Aorta (tissue), 5 donors: ENCODE measurements around the gene NFIA. TPM values are rescaled to one million over a fixed set of nuclear protein-coding genes. Genes with fewer than 3 reads are reported as not detected.
"Not testable (repeated sequence)": the region's sequence is repeated elsewhere in the genome, so short reads cannot be mapped to it uniquely, and the experiment has no call there.

Source experiments
- ATAC-seq: fragments of 200-7000 bp; cut with Tn5 transposase; one replicate; pipeline ENCODE4 v1.9.1; 2022; ENCODE audit warnings: moderate library complexity; ENCODE audit not compliant: low FRiP score
- DNase-seq, 2 donors: peaks; one replicate each; pipeline ENCODE4 v3.0.0-alpha.2; 2020
- H3K27ac ChIP-seq, 2 donors: one replicate each; pipeline ENCODE4 v1.5.1; 2013; ENCODE audit warnings: low read length in 2 of 2, mild to moderate bottlenecking in 2 of 2, moderate library complexity in 2 of 2, control low read depth in 1 of 2, inconsistent platforms in 1 of 2, low read depth in 1 of 2
- H3K27me3 ChIP-seq, 2 donors: one replicate each; pipeline ENCODE4 v1.6.1; 2013; ENCODE audit warnings: control low read depth in 1 of 2, low read length in 1 of 2, mild to moderate bottlenecking in 1 of 2, moderate library complexity in 1 of 2; ENCODE audit not compliant: insufficient read depth in 2 of 2, control insufficient read depth in 1 of 2
- H3K36me3 ChIP-seq, 2 donors: one replicate each; pipeline ENCODE4 v1.6.1; 2013; ENCODE audit warnings: control low read depth in 1 of 2, low read length in 1 of 2, mild to moderate bottlenecking in 1 of 2; ENCODE audit not compliant: insufficient read depth in 2 of 2, control insufficient read depth in 1 of 2
- H3K4me1 ChIP-seq, 2 donors: one replicate each; pipeline ENCODE4 v1.6.1; 2013; ENCODE audit warnings: low read length in 2 of 2, control low read depth in 1 of 2, mild to moderate bottlenecking in 1 of 2, moderate library complexity in 1 of 2; ENCODE audit not compliant: insufficient read depth in 2 of 2, control insufficient read depth in 1 of 2
- H3K4me3 ChIP-seq, 2 donors: one replicate each; pipeline ENCODE4 v1.5.1; 2013; ENCODE audit warnings: low read length in 2 of 2, control low read depth in 1 of 2, mild to moderate bottlenecking in 1 of 2
- H3K9me3 ChIP-seq: one replicate; pipeline ENCODE4 v1.6.1; 2013; ENCODE audit warnings: mild to moderate bottlenecking, low read length; ENCODE audit not compliant: control insufficient read depth
- WGBS, 2 donors: extraction: QIAGEN DNeasy Blood & Tissue Kit; methylation state at CpG; one replicate each; pipeline ENCODE4 v1.1.7; 2013; 5-methylcytosine and 5-hydroxymethylcytosine counted together
- intact Hi-C, 2 donors: fragments of 100-400 bp; cut with DNase I; formaldehyde crosslinking; loops; one replicate each; pipeline versions ENCODE4 v1.14.2 to v1.15.0; 2022
- polyA plus RNA-seq, 2 donors: library from polyadenylated mRNA; stranded (reverse); fragments of 200-250 nt; gene quantifications; one replicate each; pipeline ENCODE4 v1.2.3, GENCODE V29; 2013
- total RNA-seq, 2 donors: library from RNA; stranded (reverse); fragmentation: NEBNext Ultra II Directional; extraction: Animal tissue kit (Norgen Biotek cat#: 25700); gene quantifications; one replicate each; pipeline ENCODE4 v1.2.1, GENCODE V29; 2021
- donor health status: healthy with polysubstance abuse.
- donor health status: Bipolar disorder and iron deficiency.
- donor health status: DM: no; HTN: no; CAD: no.
- donor health status: DM: no; HTN: no; CAD: no.
- donor health status: DM: yes; HTN: yes; CAD: no.

The NFIA gene
- total and polyA plus RNA-seq, 4 donors = 15.3 to 221 (median 82.4) TPM

DNA sequence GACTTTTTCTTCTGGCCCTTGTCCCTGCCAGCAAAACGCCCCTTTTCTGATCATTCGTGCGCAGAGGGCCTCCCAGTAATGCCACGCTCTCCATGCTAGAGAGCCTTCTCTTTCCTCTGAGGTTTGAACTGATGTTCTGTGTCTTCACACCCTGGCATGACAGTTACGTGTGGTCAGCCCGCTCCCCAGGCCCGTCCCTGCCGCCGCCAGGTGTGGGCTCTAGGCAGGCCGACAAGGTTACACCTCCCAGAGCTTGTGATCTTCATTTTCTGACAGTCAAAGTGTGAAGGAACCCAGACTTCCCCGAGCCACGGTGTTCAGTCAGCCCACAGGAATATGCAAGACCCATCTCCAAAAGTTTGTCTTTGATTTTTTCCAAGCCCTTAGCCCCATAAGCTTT, 377.0 kb downstream of the NFIA start:
- Histone ChIP-seq H3K9me3 (no peaks in the 10 kb centered on the region), H3K27ac (peak overlapping the region in 1 of 2 donors; percentile 21), H3K4me1 (no peaks in the 10 kb centered on the region), H3K4me3 (no peak overlapping the region), H3K36me3 (no peaks in the 10 kb centered on the region), H3K27me3 (no peaks in the 10 kb centered on the region)
- WGBS, 2 donors = 88 to 89% methylated on average over 12 of the region's 12 CpGs
- no peak for ATAC-seq
- DNase-seq = no peak
- intact Hi-C loops = no loop called here

DNA sequence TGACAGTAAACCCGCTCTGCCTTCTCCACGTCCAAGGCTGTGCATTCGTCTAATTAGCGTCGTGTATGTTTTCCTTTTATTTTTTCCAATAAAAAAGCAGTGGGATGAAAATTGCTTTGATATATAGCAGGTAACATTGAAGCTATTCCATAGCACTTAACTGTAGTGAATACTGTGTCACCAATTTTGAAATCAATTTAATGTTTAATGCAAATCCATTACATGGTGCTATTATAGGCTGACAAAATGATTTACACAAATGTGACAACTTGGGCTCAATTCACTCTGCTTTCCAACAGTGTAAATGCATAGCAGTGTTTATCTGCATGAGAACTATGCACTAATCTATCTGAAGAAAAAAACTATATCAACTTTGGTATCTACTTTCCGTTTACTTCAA, 377.8 kb downstream of the NFIA start:
- ATAC-seq = no peak
- Histone ChIP-seq H3K9me3 (no peaks in the 10 kb centered on the region), H3K27ac (no peak overlapping the region), H3K27me3 (no peaks in the 10 kb centered on the region), H3K36me3 (no peaks in the 10 kb centered on the region), H3K4me1 (no peaks in the 10 kb centered on the region), H3K4me3 (no peak overlapping the region)
- DNase-seq = no peak
- intact Hi-C loops = loop anchor here in 1 of 2 donors (5.0 kb wide), 1 partner anchor 397 kb away; no protein-coding TSS in a partner anchor
- WGBS, 2 donors = 72 to 80% methylated on average over 6 of the region's 6 CpGs

DNA sequence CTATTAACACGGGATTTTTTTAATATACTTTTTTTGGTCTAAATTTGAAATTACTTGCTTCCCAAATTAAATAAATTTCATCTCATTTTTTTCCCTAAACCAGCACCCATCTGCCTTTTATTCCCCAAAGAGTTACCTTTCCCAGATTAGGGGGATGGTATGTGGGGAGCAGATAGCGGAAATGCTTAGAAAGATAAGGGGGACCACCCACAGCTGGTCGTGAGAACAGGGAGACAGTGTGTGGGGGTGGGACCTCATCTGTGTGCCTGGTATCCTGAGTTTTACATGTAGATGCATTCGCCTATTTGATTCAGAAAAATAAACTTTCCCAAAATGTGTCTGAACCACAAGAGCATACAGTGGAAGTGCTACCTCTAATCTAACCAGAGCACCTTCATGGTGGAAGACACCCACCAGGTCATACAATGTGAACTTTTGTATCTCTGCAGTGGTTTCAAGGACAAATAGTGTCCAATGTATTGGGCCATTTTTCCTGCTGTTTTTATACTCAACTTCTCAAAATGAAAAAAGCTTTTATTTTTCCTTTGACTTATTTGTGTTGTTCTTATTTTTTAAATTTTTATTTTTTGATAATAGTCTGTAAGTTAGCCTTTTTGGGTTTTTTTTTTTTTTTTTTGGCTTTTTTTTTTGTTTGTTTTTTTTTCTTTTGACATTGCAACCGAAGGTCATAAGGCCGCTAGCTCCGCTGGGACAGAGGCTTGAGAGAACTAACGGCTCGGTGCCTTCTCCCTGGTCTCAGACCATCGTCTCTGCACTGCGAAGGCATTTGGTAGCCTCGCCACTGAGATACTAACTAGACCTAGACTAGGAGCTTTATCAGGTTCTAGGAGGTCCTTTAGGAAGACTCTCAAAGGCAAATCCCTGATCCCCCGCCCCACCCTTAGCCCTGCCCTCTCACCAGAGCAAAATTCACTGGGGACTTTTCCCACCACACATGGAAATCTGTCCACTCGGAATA, 379.3 kb downstream of the NFIA start:
- ATAC-seq (no peak), DNase-seq (no peak)
- WGBS, 2 donors = 79% methylated on average over 14 of the region's 14 CpGs
- H3K4me1 ChIP-seq = no peaks in the 10 kb centered on the region
- no peak overlapping the region for H3K4me3 ChIP-seq
- no peaks in the 10 kb centered on the region for H3K9me3 ChIP-seq
- H3K27me3 ChIP-seq = no peaks in the 10 kb centered on the region
- H3K36me3 ChIP-seq = no peaks in the 10 kb centered on the region
- no peak overlapping the region for H3K27ac ChIP-seq
- intact Hi-C loops = loop anchor here in 1 of 2 donors (5.0 kb wide), 1 partner anchor 396 kb away; no protein-coding TSS in a partner anchor

DNA sequence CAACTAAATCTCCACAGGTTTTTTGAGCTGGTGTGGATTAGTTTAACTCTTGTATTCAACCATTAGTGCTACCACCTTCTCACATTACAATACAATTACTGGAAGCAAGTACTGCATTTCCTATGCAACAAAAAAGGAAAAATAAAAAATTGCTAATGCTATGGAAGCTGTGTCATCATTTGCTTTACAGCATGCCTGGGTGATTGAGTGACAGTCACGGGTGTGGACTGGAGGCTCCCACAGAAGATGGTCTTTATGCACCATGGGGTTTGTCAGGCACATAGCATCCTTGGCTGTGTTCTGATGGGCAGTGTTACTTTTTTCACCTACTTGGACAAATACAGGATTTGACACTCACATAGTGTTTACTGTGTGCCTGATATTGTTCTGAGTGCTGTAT, 380.3 kb downstream of the NFIA start:
- DNase-seq (no peak), ATAC-seq (no peak)
- Histone ChIP-seq H3K27me3 (no peaks in the 10 kb centered on the region), H3K9me3 (no peaks in the 10 kb centered on the region), H3K4me1 (no peaks in the 10 kb centered on the region), H3K27ac (no peak overlapping the region), H3K4me3 (no peak overlapping the region), H3K36me3 (no peaks in the 10 kb centered on the region)
- 94 to 97% methylated on average over 1 of the region's 1 CpG for WGBS, 2 donors
- intact Hi-C loops = loop anchor here in 1 of 2 donors (5.0 kb wide), 1 partner anchor 395 kb away; no protein-coding TSS in a partner anchor

DNA sequence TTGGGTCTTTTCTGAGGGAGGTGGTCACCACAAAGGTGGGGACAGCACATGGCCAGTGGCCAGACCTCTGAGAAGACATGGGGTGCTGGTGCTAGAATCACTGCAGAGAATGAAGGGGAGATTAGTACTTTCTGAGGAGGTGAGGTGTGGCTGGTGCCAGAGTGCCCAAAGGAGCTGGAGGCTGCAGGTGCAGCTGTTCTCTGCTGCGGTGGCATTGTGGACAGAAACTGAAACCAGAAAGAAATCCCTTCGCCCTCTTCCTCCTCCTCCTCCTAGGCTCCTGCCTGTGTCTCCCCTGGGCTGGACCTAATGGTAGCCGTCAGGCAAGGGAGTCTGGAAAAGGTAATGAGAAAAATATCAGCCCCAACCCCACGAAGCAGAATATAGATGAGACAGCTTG, 380.9 kb downstream of the NFIA start:
- no peaks in the 10 kb centered on the region for H3K9me3 ChIP-seq
- DNase-seq (no peak), ATAC-seq (no peak)
- H3K27ac ChIP-seq = no peak overlapping the region
- H3K27me3 ChIP-seq = no peaks in the 10 kb centered on the region
- H3K4me3 ChIP-seq = no peak overlapping the region
- WGBS, 2 donors = 83 to 92% methylated on average over 4 of the region's 4 CpGs
- H3K4me1 ChIP-seq = no peaks in the 10 kb centered on the region
- intact Hi-C loops = loop anchor here in 1 of 2 donors (5.0 kb wide), 1 partner anchor 394 kb away; no protein-coding TSS in a partner anchor
- no peaks in the 10 kb centered on the region for H3K36me3 ChIP-seq

DNA sequence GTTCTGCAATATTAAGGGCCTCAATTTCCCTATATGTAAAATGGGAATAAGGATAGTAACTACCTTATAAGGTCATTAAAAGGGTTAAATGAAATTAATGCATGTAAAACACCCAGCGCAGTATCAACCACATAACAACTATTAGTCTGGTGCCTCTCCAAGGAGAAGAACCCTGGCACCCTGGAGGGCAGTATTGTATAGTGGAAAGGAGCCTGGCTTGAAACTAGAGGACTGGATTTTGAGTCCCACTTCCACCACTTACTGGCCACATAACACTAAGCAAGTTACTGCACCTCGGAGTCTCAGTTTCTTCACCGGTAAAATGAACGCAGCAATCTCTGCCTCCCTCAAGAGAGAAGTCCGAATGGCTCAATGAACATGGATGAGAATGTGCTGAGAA, 385.5 kb downstream of the NFIA start:
- H3K27ac ChIP-seq, intact Hi-C loops, DNase-seq, H3K27me3 ChIP-seq, H3K36me3 ChIP-seq, H3K4me3 ChIP-seq, H3K9me3 ChIP-seq, H3K4me1 ChIP-seq, ATAC-seq: not testable (repeated sequence)
- 95 to 98% methylated on average over 5 of the region's 5 CpGs for WGBS, 2 donors

DNA sequence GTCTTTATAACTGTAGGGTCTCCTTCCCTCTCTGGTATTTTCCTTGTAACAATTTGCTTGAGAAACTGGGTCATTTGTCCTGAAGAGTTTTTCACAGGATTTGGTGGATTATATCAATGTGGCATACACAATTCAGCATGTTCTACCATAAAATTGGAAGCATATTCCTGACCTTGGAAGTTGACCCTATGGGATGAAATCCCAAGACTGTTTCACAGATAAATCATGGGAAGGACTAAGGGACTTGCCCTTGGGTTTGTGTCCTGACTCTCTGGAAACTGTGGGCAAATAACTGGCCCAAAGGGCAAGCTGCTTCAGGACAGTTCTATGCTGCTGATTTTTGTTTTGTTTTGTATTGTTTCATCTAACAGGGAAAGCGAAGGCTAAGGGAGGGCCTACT, 387.0 kb downstream of the NFIA start:
- H3K27ac ChIP-seq = no peak overlapping the region
- no peaks in the 10 kb centered on the region for H3K27me3 ChIP-seq
- no peak for DNase-seq
- H3K9me3 ChIP-seq = no peaks in the 10 kb centered on the region
- H3K4me3 ChIP-seq = no peak overlapping the region
- ATAC-seq = no peak
- intact Hi-C loops = no loop called here
- WGBS, 2 donors = 99 to 100% methylated on average over 1 of the region's 1 CpG
- no peaks in the 10 kb centered on the region for H3K36me3 ChIP-seq
- H3K4me1 ChIP-seq = peaks cover 0 to 2% of the 10 kb centered on the region in 2 donors

DNA sequence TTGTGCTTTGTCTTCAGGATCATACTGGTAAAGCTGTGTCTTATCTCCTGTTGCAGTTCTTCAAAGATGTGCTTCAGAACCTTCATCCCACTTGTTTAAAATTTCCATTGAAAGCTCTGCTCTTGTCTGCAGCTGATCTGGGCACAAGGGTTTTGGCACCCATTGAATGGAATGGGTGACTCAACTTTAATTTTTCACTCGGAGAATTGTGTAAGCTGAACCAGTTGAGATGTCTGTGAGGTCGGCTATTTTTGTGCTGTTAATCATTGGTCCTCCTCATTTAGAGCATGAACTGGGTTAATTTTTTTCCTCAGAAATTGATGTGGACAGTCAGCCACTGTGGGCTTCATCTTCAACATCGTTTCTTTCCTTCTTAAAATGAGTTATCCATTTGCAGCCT, 390.5 kb downstream of the NFIA start:
- no peak for DNase-seq
- no peaks in the 10 kb centered on the region for H3K36me3 ChIP-seq
- ATAC-seq = peak; percentile 60
- H3K27me3 ChIP-seq = no peaks in the 10 kb centered on the region
- H3K4me1 ChIP-seq = peaks cover 0 to 2% of the 10 kb centered on the region in 2 donors
- H3K4me3 ChIP-seq = no peak overlapping the region
- intact Hi-C loops = no loop called here
- 23 to 27% methylated on average over 3 of the region's 3 CpGs for WGBS, 2 donors
- H3K27ac ChIP-seq = no peak overlapping the region
- H3K9me3 ChIP-seq = no peaks in the 10 kb centered on the region
